H1 (cell line): ENCODE results near the gene MAML3. TPM values are rescaled to one million over a fixed set of nuclear protein-coding genes. Genes with fewer than 3 reads are reported as not detected.

Source experiments
- CTCF ChIA-PET: fragments of 300-600 bp; sonication (Branson Sonifier 250); formaldehyde crosslinking; loops from one replicate; lab custom pipeline; 2021; ENCODE audit not compliant: partially characterized antibody; lab: Charles Lee
- POLR2A ChIA-PET: fragments of 300-600 bp; sonication (Branson Sonifier 250); formaldehyde crosslinking; loops from one replicate; lab custom pipeline; 2021; ENCODE audit warnings: inconsistent platforms; ENCODE audit not compliant: partially characterized antibody; lab: Charles Lee
- DNase-seq, 2 experiments: peaks; one replicate each; pipeline versions ENCODE4 v3.0.0 to v3.0.0-alpha.2; 2010 to 2022; ENCODE audit warnings: low spot score in 2 of 2, low read depth in 1 of 2, mixed read lengths in 1 of 2
- FAIRE-seq: peaks from 2 replicates; lab custom pipeline; 2011; peaks lifted over from hg19 to GRCh38; lab: Jason Lieb, UNC
- H2AFZ ChIP-seq: 2 replicates; pipeline ENCODE4 v1.8.1; 2012; ENCODE audit warnings: low read length, inconsistent platforms
- H2AK5ac ChIP-seq: 2 replicates; pipeline ENCODE4 v1.6.1; 2013; ENCODE audit warnings: low read depth, low read length
- H2BK120ac ChIP-seq: replicated peaks from 2 replicates; pipeline ENCODE3; 2013; ENCODE audit warnings: low read depth, low read length, inconsistent platforms
- H2BK12ac ChIP-seq: 2 replicates; pipeline ENCODE4 v1.6.1; 2013; ENCODE audit warnings: low read depth, low read length
- H2BK15ac ChIP-seq: 2 replicates; pipeline ENCODE4 v1.6.1; 2013; ENCODE audit warnings: low read length
- H2BK20ac ChIP-seq: 2 replicates; pipeline ENCODE4 v1.6.1; 2013; ENCODE audit warnings: low read length
- H2BK5ac ChIP-seq: 2 replicates; pipeline ENCODE4 v1.6.1; 2013; ENCODE audit warnings: low read depth, low read length
- H3K14ac ChIP-seq: 2 replicates; pipeline ENCODE4 v1.6.1; 2013; ENCODE audit warnings: inconsistent platforms; ENCODE audit not compliant: insufficient read length
- H3K18ac ChIP-seq: 2 replicates; pipeline ENCODE4 v1.6.1; 2013; ENCODE audit warnings: low read length; ENCODE audit errors: extremely low read depth
- H3K23ac ChIP-seq: 2 replicates; pipeline ENCODE4 v1.6.1; 2013; ENCODE audit warnings: inconsistent platforms; ENCODE audit not compliant: insufficient read length
- H3K23me2 ChIP-seq: 2 replicates; pipeline ENCODE4 v1.6.1; 2013; ENCODE audit warnings: low read depth, low read length
- H3K27ac ChIP-seq: 2 replicates; pipeline ENCODE4 v1.6.1; 2011; ENCODE audit warnings: low read depth, low read length, inconsistent platforms
- H3K27me3 ChIP-seq, 4 experiments: replicated peaks in 1 of 4; 1 replicate in 1 of 4; 2 replicates in 3 of 4; pipeline versions ENCODE4 v1.6.1 to v1.8.1; 2011 to 2013; ENCODE audit warnings: low read length in 3 of 4, mild to moderate bottlenecking in 3 of 4, inconsistent platforms in 2 of 4, mixed read lengths in 2 of 4, moderate library complexity in 1 of 4; ENCODE audit not compliant: control insufficient read depth in 3 of 4, insufficient read depth in 3 of 4; ENCODE audit errors: extremely low read depth in 1 of 4
- H3K36me3 ChIP-seq, 4 experiments: 2 replicates each; pipeline versions ENCODE4 v1.6.1 to v1.8.1; 2011 to 2013; ENCODE audit warnings: mild to moderate bottlenecking in 4 of 4, low read length in 3 of 4, moderate library complexity in 2 of 4, control low read depth in 1 of 4, inconsistent platforms in 1 of 4; ENCODE audit not compliant: insufficient read depth in 4 of 4, control insufficient read depth in 2 of 4
- H3K4ac ChIP-seq: replicated peaks from 2 replicates; pipeline ENCODE3; 2013; ENCODE audit warnings: low read length, low read depth, mixed read lengths, inconsistent platforms; ENCODE audit not compliant: insufficient read length
- H3K4me1 ChIP-seq, 4 experiments: replicated peaks in 1 of 4; 1 replicate in 1 of 4; 2 replicates in 3 of 4; pipeline versions ENCODE4 v1.6.1 to v1.8.1; 2011 to 2013; ENCODE audit warnings: low read length in 3 of 4, inconsistent platforms in 2 of 4, mixed read lengths in 1 of 4; ENCODE audit not compliant: insufficient read depth in 4 of 4, control insufficient read depth in 3 of 4
- H3K4me2 ChIP-seq, 2 experiments: 2 replicates each; pipeline versions ENCODE4 v1.6.1 to v1.8.1; 2011 to 2013; ENCODE audit warnings: low read depth in 2 of 2, low read length in 2 of 2, control low read depth in 1 of 2, inconsistent platforms in 1 of 2, mild to moderate bottlenecking in 1 of 2; ENCODE audit not compliant: insufficient read depth in 1 of 2
- H3K4me3 ChIP-seq, 4 experiments: fragments of 200-600, 300-600 bp in 1 of 4; sonication (generic), shearing (Covaris generic), sonication (Bioruptor Twin) in 1 of 4; 2 replicates each; pipeline versions ENCODE4 v1.5.1 to v1.8.1; 2011 to 2016; ENCODE audit warnings: low read length in 4 of 4, low read depth in 3 of 4, control low read depth in 2 of 4, inconsistent platforms in 2 of 4, mild to moderate bottlenecking in 2 of 4, mixed read lengths in 1 of 4, moderate library complexity in 1 of 4; ENCODE audit not compliant: insufficient read depth in 2 of 4; ENCODE audit errors: extremely low read depth in 1 of 4
- H3K56ac ChIP-seq: replicated peaks from 2 replicates; pipeline ENCODE3; 2013; ENCODE audit warnings: low read depth, mild to moderate bottlenecking, mixed read lengths, low read length, inconsistent platforms; ENCODE audit not compliant: insufficient read length
- H3K79me1 ChIP-seq: 2 replicates; pipeline ENCODE4 v1.6.1; 2013; ENCODE audit warnings: low read depth, low read length, control low read depth
- H3K79me2 ChIP-seq, 2 experiments: 2 replicates each; pipeline versions ENCODE4 v1.6.1 to v1.8.1; 2012 to 2013; ENCODE audit warnings: low read length in 2 of 2, mild to moderate bottlenecking in 2 of 2, inconsistent platforms in 1 of 2; ENCODE audit not compliant: insufficient read depth in 2 of 2, control insufficient read depth in 1 of 2
- H3K9ac ChIP-seq, 4 experiments: replicated peaks in 1 of 4; 1 replicate in 1 of 4; 2 replicates in 3 of 4; pipeline versions ENCODE4 v1.6.1 to v1.8.1; 2011 to 2013; ENCODE audit warnings: low read depth in 3 of 4, low read length in 3 of 4, control low read depth in 2 of 4, mild to moderate bottlenecking in 2 of 4, moderate library complexity in 2 of 4, inconsistent platforms in 1 of 4; ENCODE audit errors: extremely low read depth in 1 of 4
- H3K9me3 ChIP-seq, 2 experiments: 2 replicates each; pipeline versions ENCODE4 v1.6.1 to v1.8.1; 2012 to 2013; ENCODE audit warnings: mild to moderate bottlenecking in 2 of 2, moderate library complexity in 2 of 2, control low read depth in 1 of 2, inconsistent platforms in 1 of 2, low read depth in 1 of 2, low read length in 1 of 2, mixed read lengths in 1 of 2; ENCODE audit not compliant: insufficient read depth in 2 of 2
- H4K20me1 ChIP-seq, 2 experiments: replicated peaks in 1 of 2; 2 replicates each; pipeline versions ENCODE3 to v1.8.1; 2011 to 2013; ENCODE audit warnings: inconsistent platforms in 2 of 2, low read length in 2 of 2, mild to moderate bottlenecking in 1 of 2; ENCODE audit not compliant: insufficient read depth in 2 of 2, control insufficient read depth in 1 of 2
- H4K5ac ChIP-seq: 2 replicates; pipeline ENCODE4 v1.6.1; 2013; ENCODE audit warnings: low read length, low read depth, mixed read lengths, inconsistent platforms; ENCODE audit not compliant: insufficient read length
- H4K8ac ChIP-seq: 2 replicates; pipeline ENCODE4 v1.8.0; 2013; ENCODE audit warnings: mild to moderate bottlenecking, moderate library complexity, low read length, inconsistent platforms; ENCODE audit not compliant: insufficient read depth; ENCODE audit errors: extremely low read depth
- H4K91ac ChIP-seq: replicated peaks from 2 replicates; pipeline ENCODE3; 2013; ENCODE audit warnings: low read length, mixed read lengths, inconsistent platforms; ENCODE audit not compliant: insufficient read length
- RAD21 ChIP-seq, 2 experiments: IDR thresholded peaks in 1 of 2; conservative IDR thresholded peaks in 1 of 2; 2 replicates each; pipeline ENCODE4 v1.6.1; 2011; ENCODE audit warnings: low read depth in 2 of 2, low read length in 2 of 2, improper control_type of control experiment in 1 of 2, inconsistent platforms in 1 of 2, mild to moderate bottlenecking in 1 of 2, moderate library complexity in 1 of 2
- SP1 ChIP-seq: IDR thresholded peaks from 2 replicates; pipeline ENCODE4 v1.6.1; 2011; ENCODE audit warnings: low read depth, low read length
- SP4 ChIP-seq: IDR thresholded peaks from 2 replicates; pipeline ENCODE4 v1.6.1; 2012; ENCODE audit warnings: low read length, inconsistent platforms
- ZNF274 ChIP-seq: IDR thresholded peaks from 2 replicates; pipeline ENCODE4 v1.7.0; 2012; ENCODE audit warnings: low read length, borderline replicate concordance; ENCODE audit errors: extremely low read depth
- WGBS, 2 experiments: shearing (Covaris generic) in 1 of 2; methylation state at CpG; one replicate each; pipeline versions ENCODE4 v1.1.6 to v1.1.7; 2013 to 2015; ENCODE audit warnings: low lambda C conversion rate in 2 of 2, mixed read lengths in 2 of 2, inconsistent platforms in 1 of 2, low coverage in 1 of 2, missing lambda C conversion rate in 1 of 2; ENCODE audit not compliant: insufficient replicate concordance in 2 of 2, insufficient coverage in 1 of 2, insufficient read length in 1 of 2; ENCODE audit errors: extremely low coverage in 1 of 2, missing lambda C conversion rate in 1 of 2; 5-methylcytosine and 5-hydroxymethylcytosine counted together
- polyA plus RNA-seq, 7 experiments: library from polyadenylated mRNA; depleted of rRNA in 3 of 7; stranded (reverse) in 5 of 7; unstranded in 2 of 7; fragments of >200 nt in 5 of 7; fragments of 200-250 nt in 2 of 7; gene quantifications; 1 replicate in 5 of 7; 2 replicates in 1 of 7; 4 replicates in 1 of 7; pipeline versions ENCODE4 v1.2.1 to v1.2.3, GENCODE V29; 2011 to 2013; ENCODE audit warnings: missing spikeins in 2 of 7, mixed read lengths in 2 of 7
- total RNA-seq: library from RNA; stranded (reverse); fragmentation: NEBNext Ultra II Directional; extraction: Animal tissue kit (Norgen Biotek cat#: 25700); gene quantifications from 2 replicates; pipeline ENCODE4 v1.2.1, GENCODE V29; 2021
- TF ChIP-seq, protein P1 (sequence below), 3 experiments: IDR thresholded peaks; 1 replicate in 2 of 3; 2 replicates in 1 of 3; pipeline versions ENCODE4 v1.5.1 to v1.6.1; 2011; ENCODE audit warnings: low read length in 3 of 3, mild to moderate bottlenecking in 3 of 3, inconsistent platforms in 2 of 3, low read depth in 1 of 3, moderate library complexity in 1 of 3; ENCODE audit not compliant: insufficient read depth in 1 of 3; ENCODE audit errors: control extremely low read depth in 1 of 3

MAML3 gene
- total and polyA plus RNA-seq, 2 of the 8 experiments (the other 6 are each of a cell fraction or from before 2014, with no cell fraction given): 2.1 to 5.7 TPM

- DNase-seq: no peak
- H3K27me3 ChIP-seq: no peaks in the 10 kb centered on the region
- H4K20me1 ChIP-seq: no peaks in the 10 kb centered on the region
- H2BK15ac ChIP-seq: no peak overlapping the region
- no peaks in the 10 kb centered on the region for H3K79me1 ChIP-seq
- H3K79me2 ChIP-seq: no peaks in the 10 kb centered on the region
- no peak overlapping the region for H3K18ac ChIP-seq
- WGBS, 2 experiments: 82% methylated on average over 4 of the region's 4 CpGs; no CpG with 5 or more reads in 1 of the 2 experiments
- no peaks in the 10 kb centered on the region for H3K36me3 ChIP-seq
- no peak overlapping the region for H3K27ac ChIP-seq
- H4K5ac ChIP-seq: no peak overlapping the region
- H3K23ac ChIP-seq: no peak overlapping the region
- H3K23me2 ChIP-seq: no peaks in the 10 kb centered on the region; the same call in 1 of the 2 replicates
- no peak overlapping the region for H3K56ac ChIP-seq
- no peak overlapping the region for H3K4ac ChIP-seq
- H3K4me3 ChIP-seq: no peak overlapping the region
- no peak overlapping the region for H3K4me2 ChIP-seq
- ChIA-PET CTCF (interaction anchor here (0.6 to 3.6 kb wide), 14 partner anchors 10 to 253 kb away, joined by 3 to 23 read pairs (median 3); no protein-coding TSS in a partner anchor), POLR2A (interaction anchor here (1.2 kb wide), 1 partner anchor 10 kb away, joined by 4 read pairs; no protein-coding TSS in a partner anchor)
- H4K91ac ChIP-seq: no peak overlapping the region
- H3K4me1 ChIP-seq: peaks cover 0 to 3% (median 1%) of the 10 kb centered on the region in 4 experiments; a peak in 2 of 7 replicates
- H2BK12ac ChIP-seq: no peak overlapping the region
- TF ChIP-seq SP1 (no peak), SP4 (no peak), RAD21 (IDR thresholded peaks at IDR 0.05 in 1 of 2, conservative IDR thresholded peaks at IDR 0.05 in 1 of 2; ENCODE audit: low read depth in 2 of 2, low read length in 2 of 2) (0 out of 4 replicates have a peak, but pooled peaks have one; percentile 6 to 18), ZNF274 (no peak)
- TF ChIP-seq, protein P1, sequence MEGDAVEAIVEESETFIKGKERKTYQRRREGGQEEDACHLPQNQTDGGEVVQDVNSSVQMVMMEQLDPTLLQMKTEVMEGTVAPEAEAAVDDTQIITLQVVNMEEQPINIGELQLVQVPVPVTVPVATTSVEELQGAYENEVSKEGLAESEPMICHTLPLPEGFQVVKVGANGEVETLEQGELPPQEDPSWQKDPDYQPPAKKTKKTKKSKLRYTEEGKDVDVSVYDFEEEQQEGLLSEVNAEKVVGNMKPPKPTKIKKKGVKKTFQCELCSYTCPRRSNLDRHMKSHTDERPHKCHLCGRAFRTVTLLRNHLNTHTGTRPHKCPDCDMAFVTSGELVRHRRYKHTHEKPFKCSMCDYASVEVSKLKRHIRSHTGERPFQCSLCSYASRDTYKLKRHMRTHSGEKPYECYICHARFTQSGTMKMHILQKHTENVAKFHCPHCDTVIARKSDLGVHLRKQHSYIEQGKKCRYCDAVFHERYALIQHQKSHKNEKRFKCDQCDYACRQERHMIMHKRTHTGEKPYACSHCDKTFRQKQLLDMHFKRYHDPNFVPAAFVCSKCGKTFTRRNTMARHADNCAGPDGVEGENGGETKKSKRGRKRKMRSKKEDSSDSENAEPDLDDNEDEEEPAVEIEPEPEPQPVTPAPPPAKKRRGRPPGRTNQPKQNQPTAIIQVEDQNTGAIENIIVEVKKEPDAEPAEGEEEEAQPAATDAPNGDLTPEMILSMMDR (IDR thresholded peaks at IDR 0.05; ENCODE audit: control extremely low read depth in 1 of 3, insufficient read depth in 1 of 3, low read depth in 1 of 3, low read length in 3 of 3): peak in 1 of 3 experiments; percentile 17; a peak in 1 of 4 replicates
- H4K8ac ChIP-seq: no peak overlapping the region
- H3K9me3 ChIP-seq: no peaks in the 10 kb centered on the region
- H2BK20ac ChIP-seq: no peak overlapping the region
- no peak overlapping the region for H2BK120ac ChIP-seq
- no peak overlapping the region for H2AFZ ChIP-seq
- FAIRE-seq: no peak
- H3K14ac ChIP-seq: no peak overlapping the region
- H2AK5ac ChIP-seq: no peak overlapping the region
- no peak overlapping the region for H2BK5ac ChIP-seq
- H3K9ac ChIP-seq: no peak overlapping the region
These were observed 404.0 kb downstream of the MAML3 start for GRCh38 chr4:139749835-139750498.
